Progenitor cell of endocrine pancreas (in vitro differentiated cells): ENCODE measurements around the gene MRM1. TPM values are rescaled to one million over a fixed set of nuclear protein-coding genes. Genes with fewer than 3 reads are reported as not detected.
"Not testable (repeated sequence)": the region's sequence is repeated elsewhere in the genome, so short reads cannot be mapped to it uniquely, and the experiment has no call there.

Source experiments
- DNase-seq: peaks from one replicate; pipeline ENCODE4 v3.0.0; 2021; ENCODE audit warnings: low spot score; ENCODE audit not compliant: unreplicated experiment
- H3K27ac Mint-ChIP-seq: 2 replicates; pipeline ENCODE4 v1.8.0; 2021; ENCODE audit warnings: mild to moderate bottlenecking, moderate library complexity, mixed read lengths
- H3K27me3 Mint-ChIP-seq: 2 replicates; pipeline ENCODE4 v1.8.0; 2021; ENCODE audit warnings: mixed read lengths
- H3K36me3 Mint-ChIP-seq: 2 replicates; pipeline ENCODE4 v1.8.0; 2022; ENCODE audit warnings: mixed read lengths; ENCODE audit not compliant: insufficient read depth
- H3K4me1 Mint-ChIP-seq: 2 replicates; pipeline ENCODE4 v1.8.0; 2021; ENCODE audit warnings: low read depth, mixed read lengths
- H3K4me3 Mint-ChIP-seq: 2 replicates; pipeline ENCODE4 v1.8.0; 2021; ENCODE audit warnings: low read depth, mild to moderate bottlenecking, moderate library complexity, mixed read lengths
- H3K9me3 Mint-ChIP-seq: 2 replicates; pipeline ENCODE4 v1.8.0; 2021; ENCODE audit warnings: low read depth, mixed read lengths
- CTCF ChIP-seq: fragments of 200-600 bp; sonication (generic); IDR thresholded peaks from one replicate; pipeline ENCODE4 v1.5.0; 2021; ENCODE audit warnings: antibody characterized with exemption, mild to moderate bottlenecking; ENCODE audit not compliant: unreplicated experiment
- total RNA-seq: library from RNA; stranded (reverse); gene quantifications from 2 replicates; pipeline ENCODE4 v1.2.1, GENCODE V29; 2021

MRM1 gene
- total RNA-seq, 1 donor from 2014 or later = 6.6 TPM

GRCh38 chr17:36602030-36602748 lies 806 bp downstream of the MRM1 start:
- Mint-ChIP-seq H3K36me3 (peaks cover 5% of the 10 kb centered on the region), H3K4me3 (peak overlapping the region; percentile 86), H3K27me3 (no peaks in the 10 kb centered on the region), H3K27ac (peak overlapping the region; percentile 80), H3K4me1 (peaks cover 19% of the 10 kb centered on the region), H3K9me3 (no peaks in the 10 kb centered on the region)
- no peak for TF ChIP-seq CTCF
- DNase-seq = no peak

GRCh38 chr17:36602924-36603384 lies 1.6 kb downstream of the MRM1 start:
- Mint-ChIP-seq H3K27me3 (no peaks in the 10 kb centered on the region), H3K36me3 (peaks cover 6% of the 10 kb centered on the region), H3K4me3 (peak overlapping the region; percentile 86), H3K9me3 (no peaks in the 10 kb centered on the region), H3K4me1 (peaks cover 19% of the 10 kb centered on the region), H3K27ac (no peak overlapping the region)
- TF ChIP-seq CTCF = peak; percentile 88
- peak; percentile 45 for DNase-seq

- H3K9me3 Mint-ChIP-seq, DNase-seq, H3K27me3 Mint-ChIP-seq, H3K27ac Mint-ChIP-seq, H3K4me3 Mint-ChIP-seq, H3K36me3 Mint-ChIP-seq: not testable (repeated sequence)
- peaks cover 19% of the 10 kb centered on the region for H3K4me1 Mint-ChIP-seq
Measured at GRCh38 chr17:36605028-36605427, 3.6 kb downstream of the MRM1 start.

GRCh38 chr17:36608280-36608679 lies 6.9 kb downstream of the MRM1 start:
- Mint-ChIP-seq H3K36me3 (peaks cover 6% of the 10 kb centered on the region), H3K4me3 (no peak overlapping the region), H3K27ac (no peak overlapping the region), H3K4me1 (peaks cover 10% of the 10 kb centered on the region), H3K27me3 (peaks cover 2% of the 10 kb centered on the region), H3K9me3 (no peaks in the 10 kb centered on the region)
- no peak for TF ChIP-seq CTCF
- no peak for DNase-seq

GRCh38 chr17:36608794-36609497 lies 7.6 kb downstream of the MRM1 start:
- H3K27me3 Mint-ChIP-seq = peaks cover 8% of the 10 kb centered on the region
- peak; percentile 40 for DNase-seq
- no peak overlapping the region for H3K4me3 Mint-ChIP-seq
- no peaks in the 10 kb centered on the region for H3K9me3 Mint-ChIP-seq
- no peak overlapping the region for H3K27ac Mint-ChIP-seq
- H3K36me3 Mint-ChIP-seq = peaks cover 6% of the 10 kb centered on the region
- peaks cover 14% of the 10 kb centered on the region for H3K4me1 Mint-ChIP-seq
- peak; percentile 55 for TF ChIP-seq CTCF

- Mint-ChIP-seq H3K27me3 (peaks cover 11% of the 10 kb centered on the region), H3K4me3 (no peak overlapping the region), H3K4me1 (peaks cover 11% of the 10 kb centered on the region), H3K27ac (no peak overlapping the region), H3K36me3 (peaks cover 6% of the 10 kb centered on the region), H3K9me3 (no peaks in the 10 kb centered on the region)
- DNase-seq = no peak
- TF ChIP-seq CTCF = no peak
Measured at GRCh38 chr17:36609498-36609862, 8.1 kb downstream of the MRM1 start.
